Measurements from ENCODE around the gene IGFBP6. TPM values are rescaled to one million over a fixed set of nuclear protein-coding genes. Genes with fewer than 3 reads are reported as not detected.

The IGFBP6 gene
- total RNA-seq, 2 donors from 2014 or later: 189 to 532 TPM

DNA sequence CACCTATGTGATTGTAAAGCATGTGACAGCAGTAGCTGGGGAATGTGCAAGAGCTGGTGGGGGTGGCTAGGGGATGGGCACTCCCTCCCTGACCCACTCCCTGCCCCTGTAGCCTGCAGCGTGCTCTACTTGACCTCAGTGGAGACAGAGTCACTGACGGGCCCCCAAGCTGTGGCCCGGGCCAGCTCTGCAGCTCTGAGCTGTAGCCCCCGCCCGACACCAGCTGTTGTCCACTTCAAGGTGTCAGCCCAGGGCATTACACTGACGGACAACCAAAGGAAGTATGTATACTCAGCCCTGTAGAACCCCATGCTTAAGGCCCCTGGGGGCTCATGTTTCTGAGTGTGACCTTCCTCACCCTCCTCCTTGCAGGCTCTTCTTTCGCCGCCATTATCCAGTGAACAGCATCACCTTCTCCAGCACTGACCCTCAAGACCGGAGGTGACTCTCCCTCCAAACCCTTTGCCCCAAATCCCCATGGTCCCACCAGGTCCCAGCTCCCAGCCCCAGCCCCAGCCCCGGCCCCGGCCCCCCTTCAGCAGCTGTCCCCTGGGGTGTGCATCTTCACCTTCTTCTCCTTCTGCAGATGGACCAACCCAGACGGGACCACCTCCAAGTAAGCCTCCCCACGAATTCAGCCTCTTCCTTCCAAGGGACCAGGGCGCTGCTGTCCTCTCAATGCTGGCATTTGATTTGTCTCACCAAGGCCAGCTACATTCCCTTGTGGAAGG lies 34.3 kb upstream of the IGFBP6 start:
- TF ChIP-seq POLR2A (IDR thresholded peaks at IDR 0.05): no peak
- peak overlapping the region; percentile 66 to 68 for H3K27ac ChIP-seq
- H3K9me3 ChIP-seq: no peaks in the 10 kb centered on the region
- WGBS: 69% methylated on average over 14 of the region's 14 CpGs
- intact Hi-C loops (cut with DNase I): no loop called here
- peaks cover 12% of the 10 kb centered on the region for H3K4me1 ChIP-seq (replicated peaks)
- no peak overlapping the region for H3K4me3 ChIP-seq
- H3K36me3 ChIP-seq: peaks cover 0 to 16% of the 10 kb centered on the region in 2 donors
- no peak for DNase-seq (ENCODE audit: low spot score)
- H3K27me3 ChIP-seq (replicated peaks; ENCODE audit: insufficient read depth): no peaks in the 10 kb centered on the region

DNA sequence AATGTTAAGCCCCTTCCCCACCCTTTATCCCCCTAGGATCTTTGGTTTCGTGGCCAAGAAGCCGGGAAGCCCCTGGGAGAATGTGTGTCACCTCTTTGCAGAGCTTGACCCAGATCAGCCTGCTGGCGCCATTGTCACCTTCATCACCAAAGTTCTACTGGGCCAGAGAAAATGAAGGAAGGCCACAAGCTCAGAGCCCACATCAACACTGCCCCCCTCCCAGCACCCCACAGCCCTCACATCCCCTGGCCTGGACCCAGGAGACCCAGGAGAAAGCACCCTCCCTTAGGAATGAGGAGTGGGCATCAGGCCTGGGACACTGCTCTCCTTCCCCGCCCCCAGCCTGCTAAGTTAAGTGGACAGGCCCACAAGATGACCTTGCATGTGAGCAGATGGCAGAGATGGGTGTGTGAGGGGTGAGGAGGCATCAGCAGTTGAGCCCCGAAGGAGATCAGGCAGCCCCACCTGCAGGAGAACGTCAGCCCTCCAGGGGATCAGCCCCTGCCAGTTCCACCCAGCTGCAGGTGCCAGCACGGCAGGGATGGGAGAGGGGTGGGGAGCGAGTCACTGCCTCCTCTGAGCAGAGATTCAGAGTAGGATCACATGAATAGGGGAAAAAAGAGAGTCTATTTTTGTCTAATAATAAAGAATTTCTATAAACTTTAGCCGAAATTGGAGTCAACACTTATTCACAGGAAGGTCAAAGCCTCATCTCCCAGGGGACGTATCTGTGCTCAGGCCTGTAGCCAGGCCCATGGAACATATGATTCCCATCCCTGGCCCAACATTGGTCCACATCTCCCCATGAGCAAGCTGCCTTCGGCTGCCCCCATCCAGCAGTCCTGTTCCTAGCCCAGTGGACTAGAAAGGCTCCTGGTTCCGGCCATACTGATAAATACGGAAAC lies 33.5 kb upstream of the IGFBP6 start:
- H3K9me3 ChIP-seq: no peaks in the 10 kb centered on the region
- H3K27me3 ChIP-seq (replicated peaks; ENCODE audit: insufficient read depth): no peaks in the 10 kb centered on the region
- 46% methylated on average over 13 of the region's 13 CpGs for WGBS
- peak overlapping the region; percentile 58 to 68 for H3K27ac ChIP-seq
- no peak overlapping the region for H3K4me3 ChIP-seq
- TF ChIP-seq POLR2A (IDR thresholded peaks at IDR 0.05) (no peak), POLR2AphosphoS5 (IDR thresholded peaks at IDR 0.05) (peak; percentile 50)
- TF ChIP-seq, protein P1, sequence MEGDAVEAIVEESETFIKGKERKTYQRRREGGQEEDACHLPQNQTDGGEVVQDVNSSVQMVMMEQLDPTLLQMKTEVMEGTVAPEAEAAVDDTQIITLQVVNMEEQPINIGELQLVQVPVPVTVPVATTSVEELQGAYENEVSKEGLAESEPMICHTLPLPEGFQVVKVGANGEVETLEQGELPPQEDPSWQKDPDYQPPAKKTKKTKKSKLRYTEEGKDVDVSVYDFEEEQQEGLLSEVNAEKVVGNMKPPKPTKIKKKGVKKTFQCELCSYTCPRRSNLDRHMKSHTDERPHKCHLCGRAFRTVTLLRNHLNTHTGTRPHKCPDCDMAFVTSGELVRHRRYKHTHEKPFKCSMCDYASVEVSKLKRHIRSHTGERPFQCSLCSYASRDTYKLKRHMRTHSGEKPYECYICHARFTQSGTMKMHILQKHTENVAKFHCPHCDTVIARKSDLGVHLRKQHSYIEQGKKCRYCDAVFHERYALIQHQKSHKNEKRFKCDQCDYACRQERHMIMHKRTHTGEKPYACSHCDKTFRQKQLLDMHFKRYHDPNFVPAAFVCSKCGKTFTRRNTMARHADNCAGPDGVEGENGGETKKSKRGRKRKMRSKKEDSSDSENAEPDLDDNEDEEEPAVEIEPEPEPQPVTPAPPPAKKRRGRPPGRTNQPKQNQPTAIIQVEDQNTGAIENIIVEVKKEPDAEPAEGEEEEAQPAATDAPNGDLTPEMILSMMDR (IDR thresholded peaks at IDR 0.05): peak in 1 of 4 experiments; percentile 4
- DNase-seq (ENCODE audit: low spot score): no peak
- H3K4me1 ChIP-seq (replicated peaks): peaks cover 12% of the 10 kb centered on the region
- peaks cover 0 to 18% of the 10 kb centered on the region in 2 donors for H3K36me3 ChIP-seq
- intact Hi-C loops (cut with DNase I): loop anchor here (2.0 kb wide), 1 partner anchor 133 kb away; no protein-coding TSS in a partner anchor

DNA sequence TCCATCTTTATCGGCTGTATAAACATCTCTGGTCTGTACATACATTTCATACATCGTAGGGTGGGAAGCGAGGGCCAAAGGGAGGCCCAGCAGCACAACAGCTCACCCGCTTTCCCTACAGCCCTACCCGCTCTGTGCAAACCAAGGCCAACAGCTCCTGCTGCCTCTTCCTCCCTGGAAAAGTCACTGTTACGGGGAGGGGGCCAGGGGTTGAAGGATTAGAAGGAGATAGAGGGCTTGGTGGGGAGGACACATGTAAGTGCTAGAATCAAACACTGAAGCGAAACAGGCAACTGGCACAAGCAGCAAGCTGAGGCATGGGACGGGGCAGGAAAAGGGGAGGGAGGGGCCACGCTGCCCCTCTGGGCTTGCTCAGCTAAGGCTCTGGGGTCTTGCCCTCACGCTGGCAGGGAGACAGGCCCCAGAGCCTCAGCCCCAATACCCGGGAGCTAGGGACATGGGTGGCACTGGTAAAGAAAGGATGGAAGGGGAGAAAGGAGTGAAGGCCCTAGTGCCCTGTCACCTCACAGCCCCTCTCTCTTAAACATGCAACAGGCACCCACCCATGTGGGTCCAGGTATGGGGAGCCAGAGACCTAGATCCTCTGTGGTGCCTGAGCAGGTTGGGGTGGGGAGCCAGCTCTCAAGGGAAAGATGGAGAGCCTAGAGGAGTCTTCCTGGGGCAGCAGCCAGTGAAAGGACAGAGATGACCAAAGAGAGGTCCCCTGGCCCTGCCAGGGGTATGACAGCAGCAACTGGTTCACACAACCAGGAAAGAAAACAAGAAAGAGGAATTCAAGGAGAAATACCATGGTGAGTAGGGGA lies 32.6 kb upstream of the IGFBP6 start:
- Histone ChIP-seq H3K36me3 (peaks cover 0 to 18% of the 10 kb centered on the region in 2 donors), H3K27ac (peak overlapping the region; percentile 58 to 68), H3K4me3 (no peak overlapping the region), H3K27me3 (replicated peaks; ENCODE audit: insufficient read depth) (no peaks in the 10 kb centered on the region), H3K9me3 (no peaks in the 10 kb centered on the region), H3K4me1 (replicated peaks) (peaks cover 16% of the 10 kb centered on the region)
- WGBS: 73% methylated on average over 11 of the region's 11 CpGs
- DNase-seq (ENCODE audit: low spot score): no peak
- TF ChIP-seq, protein P1 (IDR thresholded peaks at IDR 0.05): no peak
- TF ChIP-seq POLR2A (IDR thresholded peaks at IDR 0.05) (no peak), POLR2AphosphoS5 (IDR thresholded peaks at IDR 0.05) (no peak)
- intact Hi-C loops (cut with DNase I): loop anchor here (1.0 to 5.0 kb wide), 3 partner anchors 34 to 132 kb away; no protein-coding TSS in a partner anchor

DNA sequence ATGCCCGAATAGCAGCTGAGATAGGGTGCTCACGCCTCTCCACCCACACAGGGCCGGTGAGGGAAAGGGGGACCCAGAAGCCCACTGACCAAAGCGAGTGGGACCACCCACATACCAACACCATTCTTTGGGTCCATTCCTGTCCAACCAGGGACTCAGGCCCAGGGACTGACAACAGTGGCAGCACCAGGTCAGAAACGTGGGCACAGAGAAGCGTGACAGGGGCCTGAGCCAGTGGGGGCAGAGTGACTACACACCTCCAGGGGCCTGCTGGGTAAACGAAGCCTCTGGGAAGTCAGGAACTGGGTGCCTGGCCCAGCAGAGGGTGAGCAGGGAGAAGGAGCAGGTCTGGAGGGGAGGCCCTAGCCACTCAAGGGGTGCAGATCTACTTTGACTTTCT lies 32.0 kb upstream of the IGFBP6 start:
- H3K27ac ChIP-seq: peak overlapping the region; percentile 58 to 70
- DNase-seq (ENCODE audit: low spot score): no peak
- H3K4me1 ChIP-seq (replicated peaks): peaks cover 16% of the 10 kb centered on the region
- no peak overlapping the region for H3K4me3 ChIP-seq
- no peaks in the 10 kb centered on the region for H3K9me3 ChIP-seq
- peaks cover 0 to 18% of the 10 kb centered on the region in 2 donors for H3K36me3 ChIP-seq
- TF ChIP-seq POLR2A (IDR thresholded peaks at IDR 0.05): no peak
- TF ChIP-seq, protein P1 (IDR thresholded peaks at IDR 0.05): no peak
- TF ChIP-seq POLR2AphosphoS5 (IDR thresholded peaks at IDR 0.05): no peak
- intact Hi-C loops (cut with DNase I): loop anchor here (1.0 to 5.0 kb wide), 3 partner anchors 34 to 131 kb away; no protein-coding TSS in a partner anchor
- no peaks in the 10 kb centered on the region for H3K27me3 ChIP-seq (replicated peaks; ENCODE audit: insufficient read depth)
- 65% methylated on average over 7 of the region's 7 CpGs for WGBS

Data from prostate gland (tissue), 2 donors.